Tongue (tissue), 2 donors: ENCODE results near the gene CEBPA. TPM values are rescaled to one million over a fixed set of nuclear protein-coding genes. Genes with fewer than 3 reads are reported as not detected.

Source experiments
- DNase-seq: peaks from one replicate; pipeline ENCODE4 v3.0.0-alpha.2; 2015
- total RNA-seq: library from RNA; depleted of rRNA; stranded (reverse); fragments of >200 nt; gene quantifications from one replicate; pipeline ENCODE4 v1.2.3, GENCODE V29; 2014

Gene CEBPA
- total RNA-seq, 1 donor from 2014 or later = 14.6 TPM

GRCh38 chr19:33271246-33272021 is 30.9 kb downstream of the CEBPA start:
- DNase-seq = no peak

- no peak for DNase-seq
These were observed 31.6 kb downstream of the CEBPA start for GRCh38 chr19:33270769-33271168.

DNA sequence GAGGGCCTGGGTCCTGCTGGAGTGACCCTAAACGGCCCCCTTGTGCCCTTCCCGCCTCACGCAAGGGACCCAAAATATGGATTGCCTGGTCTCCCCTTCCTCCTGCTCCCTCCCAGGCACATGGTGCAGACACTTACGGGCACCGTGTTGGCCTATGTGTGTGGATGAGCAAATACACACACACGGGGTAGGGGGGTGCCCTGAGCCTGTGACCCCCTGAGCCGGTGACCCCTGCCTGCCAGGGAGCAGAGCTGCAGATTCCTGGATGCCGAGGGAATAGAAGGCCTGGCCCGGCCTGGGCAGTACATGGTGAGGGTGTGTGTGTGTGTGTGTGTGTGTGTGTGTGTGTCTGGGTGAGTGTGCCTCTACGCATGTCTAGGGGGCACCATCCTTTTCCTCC is 33.3 kb downstream of the CEBPA start:
- DNase-seq = no peak

GRCh38 chr19:33268162-33268991 is 34.0 kb downstream of the CEBPA start:
- DNase-seq = no peak

GRCh38 chr19:33267706-33268105 is 34.6 kb downstream of the CEBPA start:
- DNase-seq = no peak

- no peak for DNase-seq
These were observed 35.3 kb downstream of the CEBPA start for GRCh38 chr19:33266974-33267484.

DNA sequence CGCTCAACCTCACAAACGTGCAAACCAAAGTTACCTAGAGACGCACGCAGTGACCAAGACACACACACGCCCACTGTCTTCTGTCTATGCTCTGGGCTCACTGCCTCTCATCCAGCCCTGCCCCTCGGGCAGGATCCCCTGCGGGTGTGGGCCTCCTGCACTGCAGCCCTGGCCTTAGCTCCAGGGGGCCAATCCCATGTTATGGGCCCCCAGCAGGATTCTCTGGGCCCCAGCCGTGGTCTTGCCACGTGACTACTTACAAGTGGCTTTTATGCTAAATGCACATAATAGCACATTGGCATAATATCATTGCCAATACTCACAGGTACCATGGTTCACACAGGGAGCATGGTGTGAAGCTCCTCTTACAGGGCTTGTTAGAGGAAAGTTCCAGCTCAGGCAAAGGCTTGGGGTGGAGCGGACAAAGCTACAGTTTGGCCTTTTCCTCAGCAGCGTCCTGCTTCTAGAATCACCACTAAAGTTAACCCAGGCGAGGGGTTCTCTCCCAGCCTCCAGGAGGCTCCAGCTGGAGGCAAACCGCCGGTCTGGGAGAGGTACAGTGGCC is 37.4 kb downstream of the CEBPA start:
- DNase-seq = no peak

DNA sequence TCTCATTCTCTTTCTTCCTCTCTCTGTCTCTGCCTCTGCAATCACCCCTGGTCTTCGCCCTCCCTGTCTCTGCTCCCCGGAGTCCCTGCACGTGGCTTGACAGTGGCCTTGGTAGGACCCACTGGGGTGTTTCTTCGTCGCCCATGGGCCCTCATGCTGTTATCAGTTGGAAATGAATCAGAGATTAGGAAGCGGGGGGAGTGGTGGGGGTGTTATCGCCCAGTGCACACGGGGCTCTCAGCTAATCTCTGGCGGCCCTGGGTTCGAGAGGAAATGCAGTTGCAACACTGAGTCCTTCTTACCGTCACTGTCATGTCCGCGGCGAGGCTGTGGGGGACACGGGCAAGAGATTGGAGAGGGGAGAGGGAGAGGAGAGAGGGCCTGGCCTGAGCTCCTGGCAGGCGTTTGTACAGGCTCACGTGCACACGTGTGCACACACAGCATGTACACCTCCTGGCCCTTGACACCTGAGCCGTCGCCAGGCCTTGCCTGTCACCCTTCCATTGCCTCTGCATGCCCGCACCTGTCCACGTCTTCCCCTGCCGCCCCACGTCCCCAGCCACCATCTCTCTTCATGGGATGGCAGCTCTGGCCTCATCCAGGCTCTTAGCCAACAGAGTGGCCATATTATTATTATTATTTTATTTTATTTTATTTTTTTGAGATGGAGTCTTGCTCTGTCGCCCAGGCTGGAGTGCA is 38.9 kb downstream of the CEBPA start:
- no peak for DNase-seq

- DNase-seq = no peak
These were observed 40.7 kb downstream of the CEBPA start for GRCh38 chr19:33261511-33262189.

DNA sequence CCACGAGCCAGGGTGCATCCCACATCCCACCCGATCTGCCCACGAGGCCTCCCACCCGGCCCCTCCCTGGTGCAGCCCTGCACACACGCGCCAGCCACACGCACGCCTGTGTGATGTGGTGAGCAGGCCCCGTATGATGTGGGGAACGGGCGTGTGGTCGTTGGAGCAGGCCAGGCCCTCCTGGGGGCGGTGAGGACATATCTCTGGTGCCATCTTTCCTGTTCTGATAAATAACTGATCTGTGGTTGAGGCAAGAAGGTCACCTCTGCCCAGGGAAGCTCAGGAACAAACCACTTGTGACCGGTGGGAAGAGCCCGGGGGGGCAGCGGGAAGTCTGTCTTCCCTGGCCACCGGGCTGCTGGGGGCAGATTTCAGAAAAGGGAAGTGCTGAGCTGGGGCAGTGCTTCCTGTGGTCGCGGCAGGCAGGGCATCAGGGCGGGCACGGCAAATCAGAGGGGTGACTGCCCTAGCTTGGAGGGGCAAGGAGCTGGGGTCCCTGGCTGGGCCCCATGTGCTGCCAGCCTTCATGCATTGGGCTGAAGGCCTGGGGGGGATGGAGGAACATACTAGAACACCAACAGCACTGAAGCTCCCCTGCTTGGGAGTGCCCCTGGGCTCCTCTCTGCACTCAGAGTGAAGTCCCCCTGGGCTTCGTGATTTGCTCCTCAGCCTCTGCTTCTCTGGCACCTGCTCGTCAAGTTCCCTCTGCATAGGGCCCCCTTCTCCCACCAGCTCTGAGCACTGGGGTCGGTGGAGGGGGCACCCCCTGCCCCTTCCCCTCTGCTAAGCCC is 41.5 kb downstream of the CEBPA start:
- DNase-seq = no peak

GRCh38 chr19:33259539-33259938 is 42.8 kb downstream of the CEBPA start:
- DNase-seq = no peak

GRCh38 chr19:33257828-33258227 is 44.5 kb downstream of the CEBPA start:
- no peak for DNase-seq

GRCh38 chr19:33256261-33256660 is 46.1 kb downstream of the CEBPA start:
- DNase-seq = no peak

DNA sequence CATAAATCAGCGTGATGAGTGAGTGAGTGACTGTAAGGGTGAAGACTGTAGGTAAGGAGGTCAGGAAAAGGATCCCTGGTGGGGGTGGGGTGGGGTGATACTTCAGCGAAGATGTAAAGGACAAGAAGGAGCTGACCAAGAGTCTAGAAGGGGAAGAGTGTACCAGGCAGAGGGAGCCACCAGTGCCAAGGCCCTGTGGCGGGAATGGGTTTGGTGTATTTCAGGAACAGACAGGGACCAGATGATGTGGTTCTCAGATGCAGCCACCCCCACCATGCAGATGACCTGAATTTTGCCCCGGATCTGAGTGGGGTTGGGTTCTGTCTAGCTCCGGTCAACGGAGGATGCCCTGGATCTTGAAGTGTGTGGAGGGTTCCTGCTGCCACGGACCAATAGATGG is 46.6 kb downstream of the CEBPA start:
- DNase-seq = no peak

DNA sequence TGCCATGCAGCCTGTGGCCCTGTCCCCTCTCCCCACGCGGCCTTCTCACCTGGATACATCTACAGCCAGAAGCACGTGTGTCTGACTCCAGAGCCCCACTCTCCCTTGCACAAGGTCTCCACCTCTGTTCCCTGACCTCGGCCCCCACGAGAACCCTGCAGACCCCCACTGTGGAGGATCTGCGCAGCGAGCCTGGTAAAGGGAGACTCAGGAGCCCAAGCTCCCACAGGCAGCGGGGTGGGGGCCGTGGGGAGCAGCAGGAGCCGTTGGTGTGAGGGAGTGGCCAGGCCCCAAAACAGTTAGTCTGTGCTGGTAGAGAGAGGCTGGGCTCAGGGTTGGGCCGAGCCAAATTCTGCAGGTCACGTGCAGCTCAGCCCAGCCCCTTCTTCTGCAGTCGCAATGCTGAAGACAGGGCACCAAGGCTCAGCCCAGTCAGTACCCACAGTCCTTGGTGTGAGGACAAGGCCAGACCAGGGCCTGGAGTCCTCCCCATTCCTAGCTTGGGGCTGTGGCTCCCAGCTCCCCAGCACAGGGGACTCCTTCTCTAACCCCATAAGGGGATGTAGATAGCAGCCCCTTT is 48.0 kb downstream of the CEBPA start:
- no peak for DNase-seq

DNA sequence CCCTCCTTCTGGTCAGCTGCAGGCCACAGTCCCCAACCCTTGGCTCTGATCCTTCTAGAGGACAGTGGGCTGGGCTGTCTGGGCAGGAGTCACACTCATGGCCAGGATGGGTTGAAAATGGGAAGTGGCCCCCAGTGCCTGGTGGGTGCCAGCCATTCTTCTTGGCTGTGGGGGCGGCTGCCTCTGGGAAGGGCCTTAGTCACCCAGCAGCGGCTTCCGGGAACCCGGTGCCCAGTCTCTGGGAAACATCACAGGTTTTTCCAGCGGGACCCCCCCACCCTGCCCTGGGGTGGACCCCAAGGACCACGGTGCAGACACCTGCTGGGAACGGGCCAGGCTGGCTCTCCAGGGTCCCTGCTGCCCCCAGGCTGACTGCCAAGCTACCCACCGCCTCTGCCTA is 49.4 kb downstream of the CEBPA start:
- no peak for DNase-seq

GRCh38 chr19:33252418-33252962 is 49.8 kb downstream of the CEBPA start:
- DNase-seq = no peak

GRCh38 chr19:33251526-33252090 is 50.7 kb downstream of the CEBPA start:
- no peak for DNase-seq

- no peak for DNase-seq
These were observed 51.3 kb downstream of the CEBPA start for GRCh38 chr19:33251076-33251475.

- no peak for DNase-seq
These were observed 51.8 kb downstream of the CEBPA start for GRCh38 chr19:33250500-33250899.
